ENCODE measurements around the gene KLRD1. TPM values are rescaled to one million over a fixed set of nuclear protein-coding genes. Genes with fewer than 3 reads are reported as not detected.
"Not testable (repeated sequence)": the region's sequence is repeated elsewhere in the genome, so short reads cannot be mapped to it uniquely, and the experiment has no call there.

KLRD1 gene
- total RNA-seq, 1 donor from 2014 or later = not detected

DNA sequence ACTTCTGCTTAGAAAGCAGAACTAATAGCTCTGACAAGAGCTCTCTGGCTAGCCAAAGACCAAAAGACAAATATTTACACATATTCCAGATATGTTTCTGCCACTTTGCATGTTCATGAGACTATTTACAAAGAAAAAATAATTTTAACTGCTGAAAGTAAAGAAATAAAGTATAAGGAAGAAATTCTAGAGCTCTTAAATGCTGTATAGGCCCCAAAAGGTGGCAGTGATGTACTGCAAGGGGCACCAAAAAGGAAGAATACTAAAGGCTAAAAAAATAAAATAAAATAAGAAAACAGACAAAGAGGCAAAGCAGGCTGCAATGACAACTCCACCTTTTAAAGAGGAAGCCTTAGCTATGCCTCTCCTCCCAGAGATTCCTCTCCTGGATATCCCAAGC is 59.2 kb downstream of the KLRD1 start:
- no peak overlapping the region for H3K27ac Mint-ChIP-seq
- H3K4me1 Mint-ChIP-seq (ENCODE audit: unreplicated experiment) = peaks cover 10% of the 10 kb centered on the region
- H3K27me3 Mint-ChIP-seq = no peaks in the 10 kb centered on the region
- no peaks in the 10 kb centered on the region for H3K9me3 Mint-ChIP-seq
- TF ChIP-seq, protein P1, sequence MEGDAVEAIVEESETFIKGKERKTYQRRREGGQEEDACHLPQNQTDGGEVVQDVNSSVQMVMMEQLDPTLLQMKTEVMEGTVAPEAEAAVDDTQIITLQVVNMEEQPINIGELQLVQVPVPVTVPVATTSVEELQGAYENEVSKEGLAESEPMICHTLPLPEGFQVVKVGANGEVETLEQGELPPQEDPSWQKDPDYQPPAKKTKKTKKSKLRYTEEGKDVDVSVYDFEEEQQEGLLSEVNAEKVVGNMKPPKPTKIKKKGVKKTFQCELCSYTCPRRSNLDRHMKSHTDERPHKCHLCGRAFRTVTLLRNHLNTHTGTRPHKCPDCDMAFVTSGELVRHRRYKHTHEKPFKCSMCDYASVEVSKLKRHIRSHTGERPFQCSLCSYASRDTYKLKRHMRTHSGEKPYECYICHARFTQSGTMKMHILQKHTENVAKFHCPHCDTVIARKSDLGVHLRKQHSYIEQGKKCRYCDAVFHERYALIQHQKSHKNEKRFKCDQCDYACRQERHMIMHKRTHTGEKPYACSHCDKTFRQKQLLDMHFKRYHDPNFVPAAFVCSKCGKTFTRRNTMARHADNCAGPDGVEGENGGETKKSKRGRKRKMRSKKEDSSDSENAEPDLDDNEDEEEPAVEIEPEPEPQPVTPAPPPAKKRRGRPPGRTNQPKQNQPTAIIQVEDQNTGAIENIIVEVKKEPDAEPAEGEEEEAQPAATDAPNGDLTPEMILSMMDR (conservative IDR thresholded peaks at IDR 0.05) = no peak
- peaks cover 31% of the 10 kb centered on the region for H3K36me3 Mint-ChIP-seq
- no peak for DNase-seq (ENCODE audit: extremely low spot score, unreplicated experiment)
- no peak overlapping the region for H3K4me3 Mint-ChIP-seq

DNA sequence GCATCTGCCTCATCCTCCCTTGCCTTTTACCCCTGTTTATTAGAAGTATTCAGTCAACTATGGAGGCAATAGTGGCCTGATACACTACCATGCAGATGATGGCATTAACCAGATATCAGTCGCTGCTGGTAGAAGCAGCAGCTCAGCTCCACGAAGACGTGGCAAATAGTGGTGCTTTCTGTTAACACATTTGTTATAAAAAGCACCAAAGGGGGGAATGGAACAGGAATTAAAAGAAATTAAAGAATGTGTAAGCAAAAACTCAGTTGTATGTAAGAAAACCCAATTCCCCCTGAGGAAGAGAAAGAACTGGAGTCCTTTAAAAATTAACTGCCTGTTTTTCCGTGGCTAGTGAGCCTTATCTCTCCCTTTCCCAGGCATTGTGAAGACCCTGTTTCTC is 60.0 kb downstream of the KLRD1 start:
- H3K27me3 Mint-ChIP-seq = not testable (repeated sequence)

DNA sequence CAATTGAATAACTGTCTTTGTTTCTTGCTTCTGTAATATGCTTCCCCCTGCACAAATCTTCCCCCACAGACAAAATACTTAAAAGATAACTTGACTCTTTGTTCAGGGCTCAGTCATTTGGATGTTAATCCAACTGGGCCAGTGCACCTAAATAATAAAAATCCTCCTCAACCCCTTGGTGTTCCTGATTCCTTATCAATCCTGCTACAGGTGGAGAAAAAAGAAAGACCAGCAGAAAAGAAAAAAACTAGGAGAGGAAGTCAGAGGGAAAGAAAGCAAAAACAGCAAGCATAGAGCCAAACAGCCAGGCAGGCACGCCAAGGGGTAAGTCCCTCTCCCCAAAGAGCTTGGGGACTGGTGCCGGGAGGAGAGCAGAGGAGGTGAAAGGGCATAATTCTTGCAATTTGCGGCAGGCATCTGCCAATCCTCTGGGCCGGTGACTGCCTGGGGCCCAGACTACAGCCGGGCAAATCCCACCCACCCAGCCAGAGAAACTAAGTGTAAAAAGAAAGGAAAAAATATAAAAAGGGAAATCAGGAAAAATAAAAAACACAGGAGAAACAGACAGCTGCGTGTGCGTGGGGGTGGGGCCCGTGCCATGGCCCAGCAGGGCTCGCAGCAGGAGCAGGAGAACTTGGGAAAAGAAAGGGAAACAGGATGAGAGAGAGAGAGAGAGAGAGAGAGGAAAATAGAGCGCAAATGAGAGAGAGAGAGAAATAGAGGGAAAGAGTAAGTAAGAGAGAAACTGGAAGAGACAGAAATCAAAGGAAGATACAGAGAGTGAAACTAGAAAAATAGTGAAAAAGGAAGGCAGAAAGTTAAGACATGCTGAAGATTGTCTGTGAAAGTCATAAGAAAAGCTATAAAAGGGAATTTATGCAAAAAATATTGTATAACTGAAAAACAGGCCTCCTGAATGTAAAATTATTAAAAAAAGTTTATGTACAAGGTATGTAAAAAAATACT is 60.8 kb downstream of the KLRD1 start:
- DNase-seq (ENCODE audit: extremely low spot score, unreplicated experiment) = no peak
- no peaks in the 10 kb centered on the region for H3K9me3 Mint-ChIP-seq
- peaks cover 35% of the 10 kb centered on the region for H3K36me3 Mint-ChIP-seq
- no peak overlapping the region for H3K4me3 Mint-ChIP-seq
- H3K27ac Mint-ChIP-seq = no peak overlapping the region
- H3K4me1 Mint-ChIP-seq (ENCODE audit: unreplicated experiment) = peaks cover 11% of the 10 kb centered on the region
- TF ChIP-seq, protein P1 (conservative IDR thresholded peaks at IDR 0.05) = no peak
- no peaks in the 10 kb centered on the region for H3K27me3 Mint-ChIP-seq

More for the DNA sequence above, 60.0 kb downstream of the KLRD1 start:
- Mint-ChIP-seq H3K36me3 (peaks cover 35% of the 10 kb centered on the region), H3K4me1 (ENCODE audit: unreplicated experiment) (peaks cover 11% of the 10 kb centered on the region)
- not testable (repeated sequence) for DNase-seq (ENCODE audit: extremely low spot score, unreplicated experiment); H3K9me3 Mint-ChIP-seq; H3K4me3 Mint-ChIP-seq; H3K27ac Mint-ChIP-seq

DNA sequence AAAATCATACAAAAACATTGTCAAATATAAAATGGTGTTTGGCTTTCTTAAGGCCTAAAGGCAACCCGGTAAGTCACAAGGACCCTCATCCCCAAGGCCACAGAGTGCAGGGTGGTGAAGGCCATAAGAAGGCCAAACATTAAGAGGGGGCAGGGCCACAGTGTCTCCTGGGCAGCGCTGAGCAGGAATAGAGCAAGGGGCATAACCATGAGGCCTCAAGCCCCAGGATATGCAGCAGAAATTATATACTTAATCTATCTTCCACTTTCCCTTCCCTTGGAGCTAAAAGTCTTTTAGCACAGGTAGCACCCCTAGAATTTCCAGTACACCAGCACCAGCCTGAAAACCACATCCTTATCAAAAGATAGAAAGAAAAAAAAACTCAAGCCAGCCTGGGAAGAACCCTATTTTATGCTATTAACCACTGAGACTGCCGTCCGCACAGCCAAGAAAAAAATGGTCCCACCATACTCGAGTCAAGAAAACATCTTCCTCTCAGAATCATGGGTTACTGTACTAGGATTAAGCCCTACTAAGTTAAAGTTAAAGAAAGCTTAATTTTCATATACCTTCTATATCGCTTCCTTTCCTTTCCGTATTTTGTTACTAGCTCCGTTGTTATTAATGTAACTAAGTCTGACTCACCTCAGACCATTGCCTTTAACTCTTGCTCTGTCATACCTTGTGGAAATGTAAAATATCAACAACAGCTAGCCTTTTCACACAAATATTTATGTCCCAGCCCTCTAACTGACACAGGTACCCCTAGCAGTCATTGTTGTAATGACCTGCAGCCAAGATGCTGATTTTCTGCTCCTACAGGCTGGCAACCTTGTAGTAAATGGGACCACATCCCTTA is 62.1 kb downstream of the KLRD1 start:
- TF ChIP-seq, protein P1 (conservative IDR thresholded peaks at IDR 0.05) = no peak
- H3K27me3 Mint-ChIP-seq = no peaks in the 10 kb centered on the region

DNA sequence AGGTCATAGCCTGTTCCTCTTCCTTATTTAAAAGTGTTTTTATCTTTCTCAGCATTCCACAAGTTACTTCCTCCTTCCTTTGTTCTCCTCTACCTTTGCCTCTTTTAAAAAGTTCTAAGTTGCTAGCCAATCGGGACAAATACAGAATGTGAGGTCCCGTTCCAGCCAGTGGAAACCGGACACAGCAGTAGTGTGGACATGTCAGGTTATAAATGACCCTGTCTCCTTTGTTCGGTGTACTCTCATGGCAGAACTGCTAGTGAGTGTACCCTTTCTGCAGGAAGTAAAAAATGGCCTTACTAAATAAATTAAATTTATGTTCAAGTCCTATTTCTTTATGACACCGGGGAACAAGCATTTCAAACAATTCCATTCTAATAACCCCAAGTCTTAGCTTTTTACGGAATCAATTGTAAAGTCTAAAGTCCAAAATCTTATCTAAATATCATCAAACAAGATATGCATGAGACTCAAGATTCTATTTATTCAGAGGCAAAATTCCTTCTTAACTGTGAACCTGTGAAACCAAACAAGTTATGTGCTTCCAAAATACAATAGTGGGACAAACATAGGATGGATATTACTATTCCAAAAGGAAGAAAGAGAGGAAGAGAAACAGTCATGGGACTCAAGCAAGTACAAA is 64.3 kb downstream of the KLRD1 start:
- not testable (repeated sequence) for H3K9me3 Mint-ChIP-seq; DNase-seq (ENCODE audit: extremely low spot score, unreplicated experiment); H3K27me3 Mint-ChIP-seq
- H3K4me3 Mint-ChIP-seq = peak overlapping the region; percentile 21
- H3K27ac Mint-ChIP-seq = peak overlapping the region; percentile 70
- peaks cover 11% of the 10 kb centered on the region for H3K4me1 Mint-ChIP-seq (ENCODE audit: unreplicated experiment)
- H3K36me3 Mint-ChIP-seq = peaks cover 35% of the 10 kb centered on the region

More for the DNA sequence above, 62.1 kb downstream of the KLRD1 start:
- peaks cover 11% of the 10 kb centered on the region for H3K4me1 Mint-ChIP-seq (ENCODE audit: unreplicated experiment)
- peaks cover 35% of the 10 kb centered on the region for H3K36me3 Mint-ChIP-seq
- H3K27ac Mint-ChIP-seq = no peak overlapping the region
- no peak for DNase-seq (ENCODE audit: extremely low spot score, unreplicated experiment)
- no peak overlapping the region for H3K4me3 Mint-ChIP-seq
- H3K9me3 Mint-ChIP-seq = no peaks in the 10 kb centered on the region

DNA sequence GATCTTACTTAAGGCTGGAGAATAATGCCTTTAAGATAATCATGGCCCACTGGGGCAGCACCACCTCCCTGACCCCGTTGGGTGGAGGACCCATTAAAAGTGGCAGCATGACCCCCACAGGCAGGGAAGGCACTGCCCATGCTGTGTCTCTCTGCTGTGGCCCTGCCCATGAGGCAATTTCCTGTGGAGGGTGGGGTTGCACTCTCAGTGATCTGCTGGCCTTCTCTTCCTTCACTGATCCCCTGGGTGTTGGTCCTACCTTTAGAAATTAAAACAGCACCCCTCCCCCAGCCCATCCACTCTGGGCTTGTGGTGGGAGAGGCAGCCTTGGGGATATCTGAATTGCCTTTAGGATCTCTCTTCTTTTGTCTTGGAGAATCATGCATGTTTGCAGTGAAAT is 64.9 kb downstream of the KLRD1 start:
- H3K4me3 Mint-ChIP-seq = peak overlapping the region; percentile 1
- H3K4me1 Mint-ChIP-seq (ENCODE audit: unreplicated experiment) = peaks cover 11% of the 10 kb centered on the region
- no peak for DNase-seq (ENCODE audit: extremely low spot score, unreplicated experiment)
- H3K36me3 Mint-ChIP-seq = peaks cover 35% of the 10 kb centered on the region
- H3K9me3 Mint-ChIP-seq = no peaks in the 10 kb centered on the region
- no peaks in the 10 kb centered on the region for H3K27me3 Mint-ChIP-seq
- H3K27ac Mint-ChIP-seq = no peak overlapping the region
- TF ChIP-seq, protein P1 (conservative IDR thresholded peaks at IDR 0.05) = no peak

Data from type B pancreatic cell (in vitro differentiated cells).